Esophagus squamous epithelium (tissue), 5 donors: Measurements from ENCODE around the gene TRAPPC2. TPM values are rescaled to one million over a fixed set of nuclear protein-coding genes. Genes with fewer than 3 reads are reported as not detected.

Experiments
- DNase-seq: peaks from one replicate; lab custom pipeline; 2025; lab: John Stamatoyannopoulos, UW
- H3K27ac ChIP-seq, 4 donors: fragments of 200-600 bp; sonication (generic); one replicate each; pipeline ENCODE4 v1.5.1; 2016 to 2019; ENCODE audit warnings: mild to moderate bottlenecking in 1 of 4
- H3K27me3 ChIP-seq, 4 donors: fragments of 200-600 bp; sonication (generic); 1 replicate in 3 of 4; 2 replicates in 1 of 4; pipeline versions ENCODE4 v1.5.1 to v1.6.0; 2017 to 2021; ENCODE audit warnings: antibody characterized with exemption in 1 of 4
- H3K36me3 ChIP-seq, 3 donors: fragments of 200-600 bp; sonication (generic); one replicate each; pipeline ENCODE4 v1.5.1; 2016 to 2019
- H3K4me1 ChIP-seq, 3 donors: fragments of 200-600 bp; sonication (generic); one replicate each; pipeline ENCODE4 v1.5.1; 2017 to 2019
- H3K4me3 ChIP-seq, 4 donors: fragments of 200-600 bp; sonication (generic); 1 replicate in 3 of 4; 2 replicates in 1 of 4; pipeline ENCODE4 v1.5.1; 2016 to 2019; ENCODE audit warnings: mild to moderate bottlenecking in 2 of 4, moderate library complexity in 1 of 4
- H3K9me3 ChIP-seq, 3 donors: fragments of 200-600 bp; sonication (generic); one replicate each; pipeline ENCODE4 v1.5.1; 2016 to 2019
- CTCF ChIP-seq, 6 experiments: fragments of 450-650 bp in 4 of 6; fragments of 200-600 bp in 2 of 6; sonication (generic) in 2 of 6; IDR thresholded peaks; one replicate each; pipeline ENCODE4 v1.5.1; 2016 to 2019; ENCODE audit warnings: antibody characterized with exemption in 6 of 6, mild to moderate bottlenecking in 4 of 6, moderate library complexity in 4 of 6
- POLR2A ChIP-seq, 4 donors: fragments of 450-650 bp; IDR thresholded peaks; one replicate each; pipeline ENCODE4 v1.6.1; 2017; ENCODE audit warnings: antibody characterized with exemption in 4 of 4, mild to moderate bottlenecking in 4 of 4, moderate library complexity in 3 of 4
- WGBS, 2 donors: methylation state at CpG; one replicate each; pipeline ENCODE4 v1.1.5; 2018; 5-methylcytosine and 5-hydroxymethylcytosine counted together
- intact Hi-C: fragments of 100-400 bp; cut with DNase I; formaldehyde crosslinking; loops from one replicate; pipeline ENCODE4 v1.15.0; 2022
- total RNA-seq, 4 donors: library from RNA; depleted of rRNA; stranded (reverse); fragments of >200 nt; gene quantifications; one replicate each; pipeline ENCODE4 v1.1.0, GENCODE V29; 2016
- donor health status: DM: yes; HTN: yes; CAD: no.

Gene TRAPPC2
- total RNA-seq, 4 donors from 2014 or later: 8.9 to 12.8 (median 11.0) TPM

DNA sequence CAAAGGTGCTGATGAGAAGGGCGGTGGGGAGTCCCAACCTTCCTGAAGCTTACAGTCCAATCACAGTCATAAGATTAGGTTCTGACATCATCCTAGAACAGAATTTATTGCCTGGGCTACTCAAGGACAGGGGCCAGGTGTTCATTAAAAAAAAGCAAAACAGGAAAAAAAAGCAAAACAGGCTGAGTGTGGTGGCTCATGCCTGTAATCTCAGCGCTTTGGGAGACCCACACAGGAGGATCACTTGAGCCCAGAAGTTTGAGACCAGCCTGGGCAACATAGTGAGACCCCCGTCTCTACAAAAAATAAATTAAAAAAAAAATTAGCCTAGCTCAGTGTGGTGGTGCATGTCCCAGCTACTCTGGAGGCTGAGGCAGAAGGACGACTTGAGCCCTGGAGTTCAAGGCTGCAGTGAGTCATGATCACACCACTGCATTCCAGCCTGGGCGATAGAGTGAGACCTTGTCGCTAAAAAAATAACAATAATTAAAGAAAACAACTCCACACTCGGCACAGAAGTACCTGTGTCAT, 42.5 kb downstream of the TRAPPC2 start:
- H3K36me3 ChIP-seq: no peaks in the 10 kb centered on the region
- no peak for TF ChIP-seq POLR2A (IDR thresholded peaks at IDR 0.05)
- no peak for TF ChIP-seq CTCF (IDR thresholded peaks at IDR 0.05)
- no peaks in the 10 kb centered on the region for H3K9me3 ChIP-seq
- WGBS, 2 donors: 70 to 75% methylated on average over 5 to 7 of the region's 7 CpGs
- no peak for DNase-seq
- H3K4me3 ChIP-seq: no peak overlapping the region
- H3K27ac ChIP-seq: peak overlapping the region in 3 of 4 donors; percentile 18 to 74 (median 62)
- H3K4me1 ChIP-seq: peaks cover 8 to 64% (median 12%) of the 10 kb centered on the region in 3 donors
- intact Hi-C loops: no loop called here
- peaks cover 0 to 5% (median 0%) of the 10 kb centered on the region in 4 donors for H3K27me3 ChIP-seq

DNA sequence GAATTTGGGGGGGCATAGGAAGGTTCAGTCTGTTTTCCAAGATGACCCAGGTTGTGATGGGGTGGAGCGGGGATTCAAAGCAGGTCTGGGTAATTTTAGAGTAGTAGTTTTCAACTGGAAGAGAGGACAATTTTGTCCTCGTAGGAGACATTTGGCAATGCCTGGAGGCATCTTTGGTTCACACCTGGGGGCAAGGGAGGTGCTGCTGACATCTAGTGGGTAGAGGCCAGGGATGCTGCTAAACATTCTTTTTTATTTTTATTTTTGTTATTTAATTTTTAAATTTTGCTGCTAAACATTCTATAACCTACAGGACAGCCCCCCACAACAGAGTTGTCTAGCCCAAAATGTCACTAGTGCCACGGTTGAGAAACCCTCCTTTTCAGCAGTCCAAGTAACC, 43.6 kb downstream of the TRAPPC2 start:
- peak overlapping the region in 1 of 4 donors; percentile 91 for H3K27ac ChIP-seq
- intact Hi-C loops: no loop called here
- H3K4me3 ChIP-seq: peak overlapping the region in 3 of 4 donors; percentile 70 to 79 (median 74)
- TF ChIP-seq POLR2A (IDR thresholded peaks at IDR 0.05): no peak
- no peak for TF ChIP-seq CTCF (IDR thresholded peaks at IDR 0.05)
- 15 to 52% methylated on average over 1 to 3 of the region's 3 CpGs for WGBS, 2 donors
- no peak for DNase-seq
- no peaks in the 10 kb centered on the region for H3K9me3 ChIP-seq
- peaks cover 8 to 60% (median 12%) of the 10 kb centered on the region in 3 donors for H3K4me1 ChIP-seq
- H3K36me3 ChIP-seq: no peaks in the 10 kb centered on the region
- peaks cover 0 to 5% (median 0%) of the 10 kb centered on the region in 4 donors for H3K27me3 ChIP-seq

- H3K4me3 ChIP-seq: peak overlapping the region; percentile 70 to 79 (median 75)
- peaks cover 8 to 50% (median 12%) of the 10 kb centered on the region in 3 donors for H3K4me1 ChIP-seq
- H3K27me3 ChIP-seq: peaks cover 0 to 5% (median 0%) of the 10 kb centered on the region in 4 donors
- H3K27ac ChIP-seq: peak overlapping the region; percentile 91 to 98 (median 94)
- H3K36me3 ChIP-seq: no peaks in the 10 kb centered on the region
- no peaks in the 10 kb centered on the region for H3K9me3 ChIP-seq
- TF ChIP-seq CTCF (IDR thresholded peaks at IDR 0.05): no peak
- no peak for TF ChIP-seq POLR2A (IDR thresholded peaks at IDR 0.05)
- whole genome bisulfite sequencing, 2 donors: 0 to 14% methylated on average over 10 to 16 of the region's 16 CpGs
- intact Hi-C loops: no loop called here
- no peak for DNase-seq
Observed at GRCh38 chrX:13689741-13690211, 44.6 kb downstream of the TRAPPC2 start.

DNA sequence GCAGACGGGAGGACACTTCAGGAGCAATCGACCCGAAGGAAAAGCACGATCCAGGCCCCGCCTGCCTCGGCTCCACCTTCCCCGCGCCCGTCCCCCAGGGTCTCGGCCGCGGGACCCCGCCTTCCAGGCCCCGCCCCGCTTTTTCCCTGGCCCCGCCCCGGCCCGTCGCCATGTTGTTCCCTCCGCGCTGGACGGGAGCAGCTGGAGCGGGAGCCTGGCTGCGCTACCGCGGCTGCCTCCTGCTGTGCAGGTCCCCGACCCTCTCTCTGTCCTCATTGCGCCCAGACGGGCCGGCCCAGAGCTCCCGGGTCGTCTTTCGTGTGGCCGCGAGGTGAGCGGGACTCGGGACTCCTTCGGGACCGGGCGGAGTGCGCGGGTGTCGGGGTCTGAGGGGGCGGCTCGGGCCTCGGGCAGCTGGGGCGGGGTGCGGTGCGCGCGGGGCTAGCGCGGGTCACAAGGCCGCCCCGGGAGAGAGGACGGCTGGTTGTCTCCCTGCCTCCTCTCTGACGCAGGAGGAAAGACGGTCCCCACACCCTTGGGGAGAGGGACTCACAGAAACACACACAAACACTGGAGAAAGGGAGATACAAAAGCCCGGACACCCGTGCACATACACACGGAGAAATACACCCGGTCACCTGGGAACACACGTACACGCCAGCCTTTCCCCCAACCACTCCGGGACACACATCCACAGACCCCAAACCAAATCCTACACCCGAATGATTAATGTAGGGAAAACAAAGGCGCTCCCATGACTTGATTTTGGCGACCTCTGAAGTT, 45.3 kb downstream of the TRAPPC2 start, which contains the start of gene RAB9A:
RAB9A (plus strand) TSS at position 171 of the 783 bp plus-strand sequence. CDS start 19,619 bp downstream, outside the sequence.
- TF ChIP-seq CTCF (IDR thresholded peaks at IDR 0.05): no peak
- peak in 2 of 4 donors; percentile 78 to 94 for TF ChIP-seq POLR2A (IDR thresholded peaks at IDR 0.05)
- DNase-seq: no peak
- intact Hi-C loops: no loop called here
- Histone ChIP-seq H3K36me3 (no peaks in the 10 kb centered on the region), H3K9me3 (no peaks in the 10 kb centered on the region), H3K27ac (peak within 1 kb of the TSS; percentile 91 to 98 (median 94)), H3K4me1 (peaks cover 8 to 43% (median 8%) of the 10 kb centered on the region in 3 donors), H3K27me3 (peaks cover 0 to 5% (median 0%) of the 10 kb centered on the region in 4 donors), H3K4me3 (peak within 1 kb of the TSS; percentile 70 to 79 (median 75))
- WGBS, 2 donors: 1 to 3% methylated on average over 14 to 18 of the region's 68 CpGs
